Activated CD8-positive, alpha-beta memory T cell treated with anti-CD3 and anti-CD28 coated beads for 48 hours (primary cell): Measurements from ENCODE around the gene DCLK2.

Source experiments
- DNase-seq, 3 experiments: peaks; one replicate each; pipeline ENCODE4 v3.0.0-alpha.2; 2020; ENCODE audit warnings: low read depth in 2 of 3, low spot score in 2 of 3

DCLK2 gene

GRCh38 chr4:150078041-150078578 is at the start of gene DCLK2:
Gene DCLK2 (plus strand): TSS chr4:150078445. CDS start chr4:150079028, 583 bp downstream.
- no peak for DNase-seq

GRCh38 chr4:150032541-150032940 is 45.7 kb upstream of the DCLK2 start:
- no peak for DNase-seq

- DNase-seq, result no peak
Measured at GRCh38 chr4:150033081-150033480, 45.2 kb upstream of the DCLK2 start.

DNA sequence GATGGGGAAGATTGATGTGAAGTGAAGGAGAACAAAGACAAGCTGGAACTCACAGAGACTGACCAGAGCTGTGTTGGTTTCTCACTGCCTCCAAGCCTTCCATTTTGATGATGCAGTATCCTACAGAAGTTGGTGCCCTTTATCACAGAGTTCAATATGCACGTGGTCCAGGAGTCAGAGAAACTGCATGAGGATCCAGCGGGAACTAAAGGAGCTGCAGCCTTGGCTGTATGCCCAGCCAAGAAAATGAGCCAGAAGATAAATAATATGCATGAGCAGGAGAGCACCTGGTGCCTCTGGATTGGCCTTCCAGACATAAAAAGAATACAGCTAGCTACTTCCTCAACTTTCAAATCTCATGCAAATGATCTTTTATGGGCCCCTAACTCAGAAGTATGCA is 44.3 kb upstream of the DCLK2 start:
- no peak for DNase-seq

- DNase-seq, result no peak
Measured at GRCh38 chr4:150037251-150037856, 40.9 kb upstream of the DCLK2 start.

DNA sequence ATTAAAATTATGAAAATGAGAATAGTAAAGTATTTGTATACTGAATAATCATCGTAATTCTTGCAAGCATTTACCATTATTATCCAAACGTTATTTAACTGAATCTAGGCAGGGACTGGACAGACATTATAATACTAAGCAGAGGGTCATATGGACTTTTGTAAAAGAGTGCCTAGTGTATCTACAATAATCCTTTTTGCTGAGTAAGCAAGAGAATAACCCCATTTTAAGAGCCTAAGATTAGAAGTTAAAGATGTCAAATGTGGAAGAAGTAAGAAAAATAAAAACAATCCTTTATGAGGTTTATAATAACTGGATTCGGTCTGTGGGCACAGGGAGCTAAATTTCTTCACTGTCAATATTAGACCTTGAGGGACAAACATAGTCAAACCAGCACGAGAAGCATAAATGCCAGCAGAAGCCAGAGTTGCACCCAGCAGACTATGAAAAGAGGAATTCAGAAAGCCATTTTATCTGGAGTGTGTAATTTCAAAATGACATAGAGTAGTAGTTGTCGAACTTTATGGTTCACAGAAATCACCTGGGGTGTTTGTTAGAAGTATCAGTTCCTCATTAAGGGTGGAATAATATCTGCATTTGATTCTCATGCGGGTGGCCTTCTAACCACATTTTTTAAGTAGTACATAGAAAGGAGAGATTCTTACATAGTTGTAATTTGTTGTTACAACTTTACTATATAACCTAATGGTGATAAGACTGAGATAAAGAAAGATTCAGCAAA is 39.7 kb upstream of the DCLK2 start:
- DNase-seq, result no peak

GRCh38 chr4:150039274-150040127 is 38.7 kb upstream of the DCLK2 start:
- no peak for DNase-seq

DNA sequence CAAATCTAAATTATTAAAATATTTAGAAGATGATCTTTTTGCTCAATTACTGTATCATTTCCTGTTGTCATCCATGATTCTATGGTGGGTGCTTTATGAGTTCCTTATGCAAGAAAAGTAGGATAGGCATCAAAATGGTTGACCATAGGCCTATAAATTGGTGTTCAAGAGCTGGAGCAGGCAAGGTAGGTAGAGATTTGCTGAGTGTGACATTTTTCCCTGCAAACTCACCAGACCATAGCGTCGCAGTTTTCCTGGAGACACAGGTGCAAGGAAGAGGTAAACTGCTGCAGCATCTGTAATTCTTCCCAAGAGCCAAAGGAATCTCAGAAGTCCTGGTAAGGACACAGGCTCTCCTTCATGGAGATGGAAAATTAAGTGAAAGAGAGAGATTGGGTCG is 33.7 kb upstream of the DCLK2 start:
- DNase-seq, result no peak

DNA sequence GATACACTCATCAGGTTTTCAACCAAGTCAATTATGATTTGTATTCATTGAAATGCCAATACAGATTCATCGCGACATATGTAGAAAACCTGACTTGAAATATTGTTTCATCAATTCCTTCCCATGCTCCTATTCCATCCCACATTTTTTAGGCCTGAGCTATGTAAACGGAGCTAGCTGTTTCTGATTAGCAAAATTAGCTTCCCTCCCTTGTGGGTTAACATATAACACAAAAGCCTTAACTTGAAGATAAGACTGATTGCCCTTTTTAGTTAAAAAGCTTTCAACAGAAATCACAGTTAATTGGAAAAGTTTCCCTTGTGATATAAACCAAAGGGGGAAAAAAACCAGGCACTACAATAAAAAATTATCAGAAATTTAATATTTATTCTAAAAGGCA is 32.8 kb upstream of the DCLK2 start:
- no peak for DNase-seq

DNA sequence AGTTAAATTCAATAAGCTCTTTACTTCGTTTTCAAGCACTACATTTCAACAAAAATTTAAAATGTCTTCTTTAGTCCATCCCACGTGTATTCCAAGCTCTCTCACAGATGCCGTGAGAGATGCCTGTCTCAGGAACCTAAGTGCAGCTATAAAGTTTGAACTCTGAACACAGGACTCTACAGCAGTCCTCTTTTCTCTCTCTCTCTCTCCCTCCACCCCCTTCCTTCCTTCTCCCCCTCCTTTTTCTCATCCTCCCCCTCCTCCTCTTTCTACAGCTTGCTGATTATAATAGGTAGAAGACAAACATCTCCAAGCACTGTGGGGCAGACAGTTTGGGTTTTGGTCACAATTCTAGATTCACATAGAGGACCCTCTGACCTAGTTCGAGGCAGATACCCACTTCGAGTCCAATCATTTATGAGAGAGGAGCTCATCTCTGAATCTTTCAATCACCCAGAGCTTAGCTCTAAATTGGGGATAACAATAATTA is 31.5 kb upstream of the DCLK2 start:
- DNase-seq, result no peak

GRCh38 chr4:150047546-150047945 is 30.7 kb upstream of the DCLK2 start:
- no peak for DNase-seq

DNA sequence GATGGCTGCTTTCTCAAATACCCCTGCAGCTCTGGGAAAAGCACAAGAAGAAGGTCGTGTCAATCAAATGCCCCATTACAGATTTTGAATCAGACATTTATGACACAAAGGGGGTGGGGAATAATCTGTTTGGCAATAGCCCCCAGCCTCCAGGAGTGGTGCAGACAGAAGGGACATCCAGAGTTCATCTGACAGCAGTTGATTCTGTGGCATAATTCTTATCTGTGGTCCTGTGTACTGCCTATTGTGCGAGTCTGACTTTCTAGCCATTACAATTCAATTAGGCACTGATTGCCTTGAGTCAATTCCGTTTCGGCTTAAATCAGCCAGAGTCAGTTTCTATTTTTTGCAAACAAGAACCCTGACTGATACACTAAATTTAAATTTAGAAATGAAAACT is 28.6 kb upstream of the DCLK2 start:
- DNase-seq, result no peak

- no peak for DNase-seq
Measured at GRCh38 chr4:150050566-150050965, 27.7 kb upstream of the DCLK2 start.

DNA sequence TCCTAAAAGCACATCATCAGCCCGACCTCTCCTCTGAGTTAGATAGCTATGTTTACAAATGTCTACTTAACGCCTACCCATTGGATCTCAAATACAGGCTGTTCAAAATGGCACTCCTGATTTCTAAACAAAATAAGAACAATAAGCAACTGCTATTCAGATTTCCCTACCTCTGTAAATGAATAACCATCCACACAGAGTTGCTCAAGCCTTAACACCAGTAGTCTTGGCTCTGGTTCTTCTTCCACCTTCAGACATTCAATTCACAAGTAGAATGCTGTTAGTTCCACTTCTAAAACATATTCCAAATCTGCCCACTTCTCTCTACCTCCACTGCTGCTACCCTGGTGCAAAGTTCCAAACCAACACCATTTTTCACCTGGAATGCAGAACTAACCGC is 27.1 kb upstream of the DCLK2 start:
- DNase-seq, result no peak

GRCh38 chr4:150055467-150055866 is 22.8 kb upstream of the DCLK2 start:
- DNase-seq, result no peak

DNA sequence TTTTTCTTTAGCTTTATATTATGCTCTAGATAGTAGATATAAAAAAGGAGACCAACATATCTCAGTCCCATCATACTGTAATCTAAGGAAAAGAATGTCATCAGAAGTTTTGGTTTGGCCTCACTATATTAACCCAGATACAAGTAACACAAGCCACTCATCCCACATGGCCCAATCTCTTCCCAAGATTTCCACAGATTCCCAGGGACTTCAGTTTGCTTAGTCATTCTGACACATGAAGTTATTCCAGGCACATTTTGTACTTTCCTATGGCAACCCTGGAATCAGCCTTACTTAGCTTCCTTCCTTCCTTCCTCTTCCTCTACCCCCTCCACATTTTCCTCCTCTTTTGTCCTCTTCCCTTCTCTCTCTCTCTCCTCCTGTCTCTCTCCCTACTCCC is 21.7 kb upstream of the DCLK2 start:
- DNase-seq, result no peak

DNA sequence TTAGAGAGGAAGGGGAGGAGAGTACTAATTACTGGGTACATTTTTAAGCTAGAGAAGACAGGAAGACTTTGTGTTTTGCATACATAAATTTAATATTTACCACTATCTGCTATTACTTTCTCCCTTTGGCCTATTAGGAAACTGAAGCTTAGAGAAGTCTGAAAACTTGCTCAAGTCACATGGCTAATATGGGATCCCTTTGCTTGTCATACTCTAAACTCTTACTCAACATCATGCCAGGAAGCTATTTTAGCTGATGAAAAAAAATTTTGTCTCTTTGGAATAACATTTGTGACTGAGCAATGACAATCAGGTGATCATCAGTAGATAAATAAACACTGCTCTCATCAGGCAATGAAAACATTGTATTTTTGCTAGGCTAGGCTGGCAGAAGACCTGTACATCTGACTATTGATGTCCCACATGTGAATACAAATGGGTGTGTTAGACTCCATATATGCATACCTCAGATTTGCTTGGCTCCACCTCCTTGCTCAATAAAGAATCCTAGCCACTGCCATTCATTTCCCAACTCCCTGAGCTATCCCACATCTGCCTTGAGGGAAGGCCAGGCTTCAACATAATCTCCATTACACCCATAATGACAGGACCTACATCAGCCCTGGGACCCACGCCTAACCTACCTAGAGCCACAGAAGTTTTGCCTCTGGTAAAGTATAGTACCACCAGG is 17.0 kb upstream of the DCLK2 start:
- DNase-seq, result no peak

DNA sequence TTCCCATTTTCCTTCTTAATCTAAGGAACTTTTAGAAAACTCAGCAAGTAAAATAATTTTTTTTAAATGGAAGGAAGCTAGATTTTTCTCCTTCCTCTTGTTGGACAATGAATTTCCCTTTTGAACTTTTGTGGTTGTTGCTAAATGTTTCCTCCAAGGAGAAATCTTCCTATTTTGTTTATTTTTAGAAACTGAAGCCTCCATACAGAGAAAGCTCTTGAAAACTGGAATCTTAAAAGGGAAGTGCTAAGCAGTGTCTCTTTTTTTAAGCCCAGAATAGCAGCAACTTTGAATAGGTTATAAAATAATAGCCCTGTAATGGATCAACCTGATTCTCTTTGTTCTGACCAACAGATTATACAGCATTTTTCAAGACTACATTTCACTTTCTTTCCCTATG is 15.1 kb upstream of the DCLK2 start:
- DNase-seq, result no peak

DNA sequence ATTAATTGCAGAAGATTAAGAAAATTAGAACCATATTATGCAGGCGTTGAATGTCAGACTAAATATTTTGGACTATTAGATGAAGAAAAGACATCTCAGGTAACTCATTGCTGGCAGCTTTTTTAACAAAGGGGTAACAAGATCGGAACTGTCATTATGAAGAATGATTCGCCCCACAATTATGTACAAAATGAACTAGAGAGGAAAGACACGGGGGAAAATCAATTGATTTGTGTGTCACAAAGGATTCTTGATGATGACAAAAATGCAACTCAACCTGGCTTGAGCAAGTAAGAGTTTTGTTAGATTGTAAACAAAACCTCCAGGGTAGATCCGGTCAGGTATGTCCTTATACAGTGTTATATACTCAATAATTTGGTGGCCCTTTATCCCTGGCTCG is 12.5 kb upstream of the DCLK2 start:
- no peak for DNase-seq

DNA sequence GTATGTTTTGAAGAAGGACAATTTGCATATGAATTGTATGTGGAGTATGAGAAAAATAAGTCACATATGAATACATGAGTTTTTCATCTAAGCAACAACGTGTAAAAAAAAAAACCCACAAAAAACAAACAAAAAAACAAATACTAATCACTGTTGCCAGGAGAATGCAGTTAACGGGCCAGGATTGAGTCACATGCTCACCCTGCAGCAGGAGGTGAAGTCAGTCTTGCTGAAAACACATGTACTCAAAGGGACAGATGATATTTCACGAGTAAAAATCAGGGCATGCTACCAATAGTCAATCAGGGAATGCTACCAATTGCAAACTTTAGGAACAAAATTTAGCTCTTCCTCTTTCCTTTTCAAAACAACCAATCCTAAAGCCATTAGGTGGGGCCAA is 10.4 kb upstream of the DCLK2 start:
- DNase-seq, result no peak

- DNase-seq, result no peak
Measured at GRCh38 chr4:150068300-150068960, 9.8 kb upstream of the DCLK2 start.
